H1 (cell line): ENCODE measurements around the gene INAFM2. TPM values are rescaled to one million over a fixed set of nuclear protein-coding genes. Genes with fewer than 3 reads are reported as not detected.

Experiments used
- ASH2L ChIP-seq: fragments of 200-600, 300-600 bp; sonication (generic); IDR thresholded peaks from one replicate; pipeline ENCODE4 v1.7.1; 2017; ENCODE audit warnings: low read length
- BCL11A ChIP-seq, 2 experiments: IDR thresholded peaks; one replicate each; pipeline ENCODE4 v1.6.1; 2011; ENCODE audit warnings: low read depth in 2 of 2, low read length in 2 of 2, mild to moderate bottlenecking in 2 of 2
- CBX5 ChIP-seq: fragments of 300-800, 300-1000 bp; sonication (generic); IDR thresholded peaks from 2 replicates; pipeline ENCODE4 v1.7.1; 2016; ENCODE audit warnings: antibody characterized with exemption, low read length, low read depth
- CEBPB ChIP-seq: IDR thresholded peaks from 2 replicates; pipeline ENCODE4 v1.6.1; 2012; ENCODE audit warnings: low read depth, low read length
- CTBP2 ChIP-seq: IDR thresholded peaks from 2 replicates; pipeline ENCODE4 v1.7.0; 2011; ENCODE audit warnings: borderline replicate concordance, mild to moderate bottlenecking, moderate library complexity, mixed read lengths, low read length; ENCODE audit not compliant: insufficient read depth, insufficient read length
- EGR1 ChIP-seq: IDR thresholded peaks from 2 replicates; pipeline ENCODE4 v1.6.1; 2011; ENCODE audit warnings: low read depth, low read length, borderline replicate concordance
- FOSL1 ChIP-seq: IDR thresholded peaks from 2 replicates; pipeline ENCODE4 v1.6.1; 2011; ENCODE audit warnings: mild to moderate bottlenecking, low read depth, low read length, moderate library complexity; ENCODE audit not compliant: insufficient read depth
- HDAC6 ChIP-seq: IDR thresholded peaks from one replicate; pipeline ENCODE4 v1.7.1; 2012; ENCODE audit warnings: low read depth, mild to moderate bottlenecking, inconsistent platforms, low read length, moderate library complexity
- KDM1A ChIP-seq: fragments of 200-600, 300-600 bp; sonication (generic); IDR thresholded peaks from 2 replicates; pipeline ENCODE4 v1.7.1; 2016; ENCODE audit warnings: mild to moderate bottlenecking, low read length, borderline replicate concordance
- POLR2A ChIP-seq, 2 experiments: IDR thresholded peaks; 1 replicate in 1 of 2; 2 replicates in 1 of 2; pipeline ENCODE4 v1.6.1; 2011; ENCODE audit warnings: low read depth in 2 of 2, low read length in 2 of 2, mild to moderate bottlenecking in 2 of 2; ENCODE audit errors: control extremely low read depth in 1 of 2
- RFX5 ChIP-seq: IDR thresholded peaks from 2 replicates; pipeline ENCODE4 v1.6.1; 2011; ENCODE audit warnings: low read depth, low read length, improper control_type of control experiment, borderline replicate concordance
- SIRT6 ChIP-seq: IDR thresholded peaks from one replicate; pipeline ENCODE4 v1.7.1; 2012; ENCODE audit warnings: low read length, inconsistent platforms
- SP1 ChIP-seq: IDR thresholded peaks from 2 replicates; pipeline ENCODE4 v1.6.1; 2011; ENCODE audit warnings: low read depth, low read length
- TAF1 ChIP-seq: IDR thresholded peaks from 2 replicates; pipeline ENCODE4 v1.6.1; 2011; ENCODE audit warnings: mild to moderate bottlenecking, low read depth, low read length
- YY1 ChIP-seq: IDR thresholded peaks from 2 replicates; pipeline ENCODE4 v1.6.1; 2011; ENCODE audit warnings: low read depth, mild to moderate bottlenecking, low read length
- polyA plus RNA-seq, 7 experiments: library from polyadenylated mRNA; depleted of rRNA in 3 of 7; stranded (reverse) in 5 of 7; unstranded in 2 of 7; fragments of >200 nt in 5 of 7; fragments of 200-250 nt in 2 of 7; gene quantifications; 1 replicate in 5 of 7; 2 replicates in 1 of 7; 4 replicates in 1 of 7; pipeline versions ENCODE4 v1.2.1 to v1.2.3, GENCODE V29; 2011 to 2013; ENCODE audit warnings: missing spikeins in 2 of 7, mixed read lengths in 2 of 7
- total RNA-seq: library from RNA; stranded (reverse); fragmentation: NEBNext Ultra II Directional; extraction: Animal tissue kit (Norgen Biotek cat#: 25700); gene quantifications from 2 replicates; pipeline ENCODE4 v1.2.1, GENCODE V29; 2021

INAFM2 gene
- total and polyA plus RNA-seq, 2 of the 8 experiments (the other 6 are each of a cell fraction or from before 2014, with no cell fraction given), result 15.3 to 35.1 TPM

DNA sequence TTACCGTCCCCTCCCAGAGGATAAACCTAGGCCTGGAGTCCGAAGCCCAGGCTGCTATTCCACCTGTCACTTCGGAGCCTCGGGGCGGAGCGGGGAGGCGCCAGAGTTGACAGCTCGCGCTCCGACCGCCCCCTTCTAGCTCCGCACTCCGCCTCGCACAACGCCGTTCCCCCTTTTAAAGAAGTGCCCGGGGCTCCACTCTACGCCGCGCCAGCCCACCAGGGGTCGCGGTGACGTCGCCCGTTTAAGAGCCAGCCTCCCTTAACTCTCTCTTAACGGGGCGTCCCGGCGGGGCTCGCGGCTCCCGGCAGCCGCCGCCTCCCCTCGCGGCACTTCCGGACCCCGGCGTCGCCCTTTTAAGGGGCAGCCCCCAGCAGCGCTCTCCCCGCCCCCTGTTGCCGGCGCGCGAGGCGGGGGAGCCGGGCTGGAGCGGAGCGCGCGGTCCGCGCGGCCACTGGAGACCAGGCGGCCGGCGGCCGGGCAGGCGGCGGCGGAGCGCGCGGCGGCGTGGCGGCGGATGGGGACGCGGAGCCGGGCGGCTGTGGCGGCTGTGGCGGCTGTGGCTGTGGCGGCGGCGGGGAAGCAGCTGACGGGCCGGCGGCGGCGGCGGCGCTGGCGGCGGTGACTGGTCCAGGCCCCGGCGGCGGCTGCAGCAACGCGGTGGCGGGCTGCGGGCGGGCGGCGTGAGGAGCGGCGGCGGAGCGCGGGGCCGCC is at the start of gene INAFM2 (continued):
- TF ChIP-seq BCL11A (IDR thresholded peaks at IDR 0.05; ENCODE audit: low read depth in 2 of 2, low read length in 2 of 2) (no peak), ASH2L (no peak), FOSL1 (no peak), EGR1 (peak; percentile 94), TAF1 (peak; percentile 64), SP1 (peak; percentile 88), SIRT6 (no peak), CBX5 (no peak), CEBPB (no peak), RFX5 (no peak), KDM1A (no peak), POLR2A (IDR thresholded peaks at IDR 0.05; ENCODE audit: control extremely low read depth in 1 of 2, low read depth in 2 of 2, low read length in 2 of 2) (peak in 1 of 2 experiments; percentile 49; a peak in 1 of 3 replicates), HDAC6 (no peak), YY1 (peak; percentile 59; the same call in 1 of the 2 replicates), CTBP2 (no peak)
